ENCODE results near the gene PTPRE.

Gene PTPRE

GRCh38 chr10:127883516-127883915 lies 23.4 kb upstream of the PTPRE start:
- no peak for DNase-seq

- no peak for DNase-seq
Measured at GRCh38 chr10:127884501-127884900, 22.4 kb upstream of the PTPRE start.

DNA sequence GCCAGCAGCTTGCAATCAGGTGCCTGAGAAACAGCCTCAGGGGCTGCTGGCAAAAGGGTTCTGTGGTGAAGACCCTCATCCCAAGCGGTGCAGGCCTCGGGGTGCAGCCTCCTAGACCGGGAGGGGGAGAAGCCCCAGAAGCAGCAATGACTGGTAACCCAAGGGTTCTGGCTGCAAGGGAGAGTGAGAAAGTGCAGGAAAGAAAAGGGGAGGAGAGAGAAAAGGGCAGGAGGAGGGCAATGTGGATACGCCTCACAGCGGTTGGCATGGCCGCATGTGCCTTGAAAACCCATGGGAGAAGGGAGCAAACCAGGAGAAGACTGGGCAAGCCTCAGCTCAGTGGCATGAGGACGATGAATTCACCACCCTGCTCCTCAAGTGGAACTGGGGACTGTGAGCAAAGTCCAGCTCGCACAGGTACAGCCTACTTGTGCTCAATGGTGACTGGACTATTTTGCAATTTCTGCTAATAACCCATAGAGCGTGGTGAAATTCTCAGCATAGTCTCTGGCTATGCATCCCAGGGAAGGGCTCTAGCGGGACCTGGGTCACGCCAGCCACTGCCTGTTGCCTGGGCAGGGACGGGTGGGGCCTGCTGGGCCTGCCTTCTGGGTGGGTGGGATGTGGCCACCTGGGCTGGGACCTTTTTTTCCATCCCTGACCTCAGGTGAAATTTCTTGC lies 20.4 kb upstream of the PTPRE start:
- DNase-seq = no peak

DNA sequence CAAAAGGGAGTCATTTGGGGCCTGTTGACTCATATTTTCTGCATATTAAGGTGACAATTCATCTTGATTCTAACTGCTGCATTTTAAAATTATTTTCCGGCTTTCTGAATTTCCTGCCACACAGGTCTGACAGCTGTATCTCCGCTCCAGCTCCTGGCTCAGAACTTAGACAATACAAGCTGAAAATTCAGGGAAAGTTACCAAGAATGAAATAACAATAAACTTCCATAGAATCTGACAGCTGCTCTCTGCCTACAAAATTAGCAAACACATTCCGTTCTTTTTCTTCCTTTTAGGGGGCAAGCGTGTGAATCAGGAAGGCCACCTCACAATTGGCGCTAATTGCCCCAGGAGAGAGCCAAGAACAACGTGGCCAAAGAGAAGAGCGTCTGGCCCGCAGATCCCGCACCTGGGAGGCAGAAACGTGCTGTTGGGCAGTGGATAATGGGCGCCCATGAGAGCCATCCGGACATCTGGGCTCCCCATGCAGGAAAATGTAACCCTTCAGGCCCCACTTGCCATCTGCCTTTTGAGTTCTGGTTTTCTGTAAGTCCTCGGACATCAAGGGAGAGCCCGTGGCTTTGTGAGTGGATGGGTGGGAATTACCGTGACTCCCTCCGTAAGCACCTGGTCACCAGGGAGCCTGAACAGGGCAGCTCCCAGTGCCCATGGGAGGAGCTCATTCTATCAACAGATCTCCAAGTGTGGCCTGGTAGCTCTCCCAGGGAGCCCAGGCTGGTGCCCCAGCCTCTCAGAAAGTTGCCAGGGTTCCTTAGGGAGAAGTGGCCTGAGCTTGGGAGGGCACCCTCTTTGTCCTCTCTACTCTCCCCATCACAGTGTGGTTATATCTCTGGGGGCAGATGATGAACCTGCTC lies 19.1 kb upstream of the PTPRE start:
- no peak for DNase-seq

DNA sequence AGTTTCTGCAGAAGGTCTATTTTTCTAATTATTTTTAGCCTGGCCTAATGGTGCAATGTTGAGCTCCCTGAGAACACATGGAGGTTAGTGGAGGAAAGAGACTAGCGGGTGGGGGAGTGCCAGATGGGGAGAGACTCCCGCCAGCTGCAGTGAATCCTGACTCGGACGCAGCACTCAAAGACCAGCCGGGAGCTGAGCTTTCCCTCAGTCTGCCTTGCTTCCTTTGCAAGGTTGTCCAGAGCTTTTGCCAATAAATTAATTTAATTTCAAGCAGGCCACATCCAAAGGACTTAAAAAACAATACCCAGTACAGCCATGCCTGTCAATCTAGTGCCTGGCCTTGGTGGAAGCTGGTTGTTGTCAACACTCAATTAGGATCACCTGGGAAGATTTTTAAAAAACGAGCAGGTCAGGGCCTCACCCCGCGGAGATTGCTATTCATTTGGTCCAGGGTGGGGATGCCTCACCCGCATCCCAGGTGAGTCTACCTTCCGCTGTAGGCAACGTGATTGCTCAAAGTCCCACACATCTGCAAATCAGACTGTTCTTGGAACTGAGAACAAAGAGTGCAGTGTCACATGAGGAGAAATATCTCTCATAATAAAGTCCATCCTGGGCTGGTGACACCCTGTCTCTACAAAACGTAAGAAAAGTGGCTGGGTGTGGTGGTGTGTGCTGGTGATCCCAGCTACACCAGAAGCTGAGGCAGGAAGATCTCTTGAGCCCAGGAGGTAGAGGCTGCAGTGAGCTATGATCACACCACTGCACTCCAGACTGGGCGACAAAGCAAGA lies 18.2 kb upstream of the PTPRE start:
- no peak for DNase-seq

DNA sequence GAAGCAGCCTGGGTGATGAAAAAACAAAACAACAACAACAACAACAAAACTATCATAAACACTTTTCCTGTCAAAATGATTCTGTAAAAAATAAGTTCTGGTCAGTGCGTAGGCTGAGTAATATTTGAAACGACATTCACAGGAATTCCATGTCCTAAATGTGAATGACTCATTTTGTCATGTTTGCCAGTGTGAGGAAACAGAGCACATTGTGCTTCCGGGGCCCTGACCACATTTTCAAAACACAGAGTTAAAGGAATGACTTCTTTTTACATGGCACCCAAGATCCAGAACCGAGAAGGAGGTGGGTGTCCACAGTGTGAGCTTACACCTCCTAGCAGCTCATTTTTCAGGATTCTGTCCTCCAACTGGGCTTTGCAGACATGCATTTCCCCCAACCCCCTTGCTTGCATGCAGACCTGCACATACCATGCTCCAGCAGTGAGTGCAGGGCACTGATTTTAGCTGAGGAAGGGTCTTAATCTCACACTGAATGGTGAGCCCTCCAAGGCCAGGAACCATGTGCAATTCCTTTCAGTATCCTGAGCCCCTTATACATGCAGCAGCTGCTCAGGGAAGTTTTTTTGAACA lies 17.2 kb upstream of the PTPRE start:
- DNase-seq = no peak

- DNase-seq = no peak
Measured at GRCh38 chr10:127890216-127890615, 16.7 kb upstream of the PTPRE start.

DNA sequence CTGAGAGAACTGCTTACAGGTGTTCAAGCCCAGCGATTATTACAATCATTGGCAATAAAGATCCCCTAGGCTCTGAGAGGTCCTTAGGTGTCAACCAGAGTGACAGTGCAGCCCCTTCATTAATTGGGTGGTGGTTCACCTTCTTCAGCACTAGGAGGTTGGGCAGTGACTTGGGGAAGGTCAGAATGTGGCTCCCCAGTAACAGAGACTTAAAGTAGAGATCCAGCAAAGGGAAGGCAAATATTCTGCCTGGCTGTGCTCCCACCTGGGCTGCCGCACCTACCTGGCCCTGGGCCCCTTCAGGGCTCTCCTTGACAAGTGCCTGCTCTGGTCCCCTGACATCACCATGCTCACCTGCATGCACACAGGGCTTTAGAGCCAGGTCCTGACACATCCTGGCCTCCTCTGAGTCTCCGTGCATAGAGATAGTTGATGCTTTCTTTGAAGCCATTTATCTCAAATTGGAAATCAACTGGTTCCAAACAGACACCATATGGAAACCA lies 16.0 kb upstream of the PTPRE start:
- no peak for DNase-seq

DNA sequence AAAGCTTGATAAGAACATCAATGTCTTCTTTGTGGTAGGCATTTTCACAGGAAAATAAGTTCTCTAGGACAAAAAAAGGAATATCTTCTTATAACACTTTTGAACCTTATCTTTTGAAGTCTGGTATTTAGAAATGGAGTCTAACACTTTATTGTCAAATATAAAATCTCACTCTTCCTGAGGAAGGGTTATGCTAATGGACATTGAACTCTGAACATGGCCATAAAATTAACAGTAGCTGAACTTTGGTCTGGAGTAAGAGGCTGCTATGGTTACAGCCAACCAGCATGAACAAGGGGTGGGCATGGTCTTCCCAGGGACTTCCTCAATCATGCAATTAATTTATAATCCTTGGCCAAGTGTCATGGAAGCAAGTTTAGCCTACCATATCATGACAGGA lies 14.2 kb upstream of the PTPRE start, which contains the start of gene CLRN3:
Gene CLRN3, minus strand, starts transcription at position 199 of the 400 bp plus-strand sequence. Its CDS starts 157 bp downstream, at position 42.
- no peak for DNase-seq

- no peak for DNase-seq
Measured at GRCh38 chr10:127894146-127894545, 12.8 kb upstream of the PTPRE start.

GRCh38 chr10:127896590-127896989 lies 10.3 kb upstream of the PTPRE start:
- no peak for DNase-seq

- no peak for DNase-seq
Measured at GRCh38 chr10:127897177-127897576, 9.7 kb upstream of the PTPRE start.

DNA sequence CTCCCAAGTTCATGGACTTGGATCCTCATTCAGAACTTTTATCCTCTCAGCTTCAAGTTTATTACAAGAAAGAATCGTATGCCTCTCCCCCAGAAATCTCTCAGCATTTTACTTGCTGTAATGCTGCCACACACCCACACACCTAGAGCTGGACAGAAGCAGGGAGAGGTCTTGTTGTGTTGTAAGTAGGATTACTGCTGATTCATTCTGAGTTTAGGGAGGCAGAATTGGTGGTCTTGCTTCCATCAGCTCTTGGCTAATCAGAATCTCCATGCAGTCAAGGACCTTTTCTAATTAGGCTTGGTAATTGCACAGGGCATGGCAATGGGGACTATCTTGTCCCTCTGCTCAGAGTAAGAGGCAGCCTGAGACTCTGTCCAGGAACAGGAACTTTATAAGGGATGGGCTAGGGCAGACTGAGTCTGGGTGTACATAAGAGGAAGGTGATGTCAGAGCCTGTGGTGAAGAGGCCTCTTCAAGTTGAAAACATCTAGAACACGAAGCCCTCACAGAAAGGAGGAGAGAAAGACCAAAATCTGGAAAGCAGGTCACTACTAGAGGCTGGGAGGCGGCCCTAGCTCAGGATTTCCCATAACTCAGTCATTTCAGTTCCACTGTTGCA lies 7.0 kb upstream of the PTPRE start:
- no peak for DNase-seq

- DNase-seq = no peak
Measured at GRCh38 chr10:127903789-127904188, 3.1 kb upstream of the PTPRE start.

GRCh38 chr10:127904311-127905000 lies 2.4 kb upstream of the PTPRE start:
- no peak for DNase-seq

DNA sequence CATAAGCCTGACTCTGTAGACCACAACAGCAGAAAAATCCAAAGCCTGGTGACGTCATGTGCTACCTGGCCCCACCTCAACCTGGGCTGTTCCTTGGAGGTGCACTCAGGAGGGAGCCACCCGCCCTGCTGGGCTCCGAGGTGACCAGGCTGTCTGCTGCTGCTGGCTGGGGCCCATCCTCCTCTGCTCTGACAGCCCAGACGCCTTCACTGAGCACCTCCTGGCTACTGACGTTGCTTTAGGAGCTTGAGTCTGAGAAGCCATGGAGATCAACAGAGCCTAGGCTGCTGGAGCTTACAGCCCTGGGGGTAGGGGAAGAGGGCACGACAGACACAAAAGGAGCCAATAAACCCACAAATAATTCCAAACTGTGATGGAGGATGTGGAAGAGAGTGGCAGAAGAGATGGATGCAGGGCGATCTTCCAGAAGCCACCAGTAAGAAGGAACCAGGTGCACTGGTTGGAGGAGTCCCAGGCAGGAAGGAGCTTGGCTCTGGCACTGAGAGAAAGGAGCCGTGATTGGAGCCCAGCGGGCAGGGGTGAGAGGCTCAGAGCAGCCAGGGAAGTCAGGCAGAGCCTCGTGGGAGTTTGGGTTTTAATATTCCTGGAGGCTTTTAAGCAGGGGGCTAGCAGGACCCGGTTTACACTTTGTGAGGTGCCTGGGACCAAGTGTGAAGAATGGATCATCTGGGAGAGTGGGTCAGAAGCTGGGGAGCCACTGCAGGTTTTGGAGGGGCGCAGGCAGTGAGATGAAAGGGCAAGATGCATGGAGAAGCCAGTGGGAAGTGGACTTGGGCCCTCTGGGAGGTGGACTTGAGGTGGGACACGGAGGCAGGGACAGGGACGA lies 1.7 kb upstream of the PTPRE start:
- no peak for DNase-seq

- DNase-seq = no peak
Measured at GRCh38 chr10:127905848-127906261, 1.0 kb upstream of the PTPRE start.

GRCh38 chr10:127907411-127908105 lies 655 bp downstream of the PTPRE start:
- no peak for DNase-seq

DNA sequence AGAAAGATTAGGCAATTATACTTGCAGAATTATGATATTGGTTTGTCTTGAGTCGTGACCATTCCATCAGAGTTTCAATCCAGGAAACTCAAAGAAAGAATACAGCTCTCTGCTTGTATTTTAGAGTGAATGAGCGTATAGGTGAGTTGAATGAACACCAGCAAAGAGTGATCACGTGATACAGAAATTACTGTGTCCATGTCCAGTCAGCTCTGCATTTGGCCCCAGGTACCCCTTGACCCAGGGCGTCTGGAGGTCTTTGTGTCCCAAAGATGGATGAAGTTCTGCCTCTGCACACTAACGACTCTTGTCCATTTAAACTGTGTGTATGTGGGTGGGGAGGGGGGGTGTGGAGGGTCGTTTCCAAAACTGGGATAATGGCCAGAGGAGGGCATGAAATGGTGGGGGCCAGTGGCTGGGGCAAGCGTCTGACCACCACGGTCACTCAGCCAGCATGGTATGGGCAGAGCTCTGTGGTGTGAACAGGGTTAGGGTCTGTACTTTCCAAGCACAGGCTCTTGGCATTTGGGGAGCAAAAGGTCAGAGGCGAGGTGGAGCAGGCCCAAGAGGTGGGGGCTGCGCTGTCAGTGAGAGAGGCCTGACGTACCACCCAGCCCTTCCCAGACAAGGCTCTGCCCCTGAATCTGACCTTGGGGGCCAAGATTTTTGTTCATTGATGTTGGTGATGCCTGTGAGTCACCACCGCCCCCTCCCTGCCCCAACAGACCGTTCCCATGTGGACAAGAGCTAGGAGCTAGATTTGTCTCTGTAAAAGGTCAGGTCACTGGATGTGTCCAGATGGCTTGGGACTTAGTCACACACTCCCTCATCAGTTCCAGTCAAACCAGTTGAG lies 1.4 kb downstream of the PTPRE start:
- no peak for DNase-seq
